Right cardiac atrium (tissue), 5 donors: ENCODE results near the gene MARK2. TPM values are rescaled to one million over a fixed set of nuclear protein-coding genes. Genes with fewer than 3 reads are reported as not detected.
A peak's percentile ranks its signal among the peaks of the same experiment; 100 is the strongest.

Experiments used
- ATAC-seq, 2 donors: fragments of 200-7000 bp; cut with Tn5 transposase; one replicate each; pipeline versions ENCODE4 v1.8.0 to v1.9.1; 2020; ENCODE audit warnings: moderate library complexity in 2 of 2, mild to moderate bottlenecking in 1 of 2
- DNase-seq, 3 donors: peaks; one replicate each; pipeline ENCODE4 v3.0.0-alpha.2; 2020
- H3K27ac ChIP-seq: one replicate; pipeline ENCODE4 v1.5.1; 2013; ENCODE audit warnings: mild to moderate bottlenecking, low read length, control low read depth, moderate library complexity
- H3K27me3 ChIP-seq: one replicate; pipeline ENCODE4 v1.6.1; 2013; ENCODE audit not compliant: control insufficient read depth, insufficient read depth
- H3K4me1 ChIP-seq: one replicate; pipeline ENCODE4 v1.6.1; 2013; ENCODE audit warnings: low read length; ENCODE audit not compliant: control insufficient read depth, insufficient read depth
- H3K4me3 ChIP-seq: one replicate; pipeline ENCODE4 v1.5.1; 2013; ENCODE audit warnings: low read length, control low read depth
- H3K9me3 ChIP-seq: one replicate; pipeline ENCODE4 v1.6.1; 2013; ENCODE audit warnings: low read length; ENCODE audit not compliant: control insufficient read depth
- WGBS: extraction: QIAGEN DNeasy Blood & Tissue Kit; methylation state at CpG from one replicate; pipeline ENCODE4 v1.1.7; 2013; 5-methylcytosine and 5-hydroxymethylcytosine counted together
- intact Hi-C, 4 donors: fragments of 100-400 bp; cut with DNase I; formaldehyde crosslinking; loops; one replicate each; pipeline versions ENCODE4 v1.11.0 to v1.14.0; 2022 to 2023
- polyA plus RNA-seq: library from polyadenylated mRNA; stranded (reverse); fragments of 200-250 nt; gene quantifications from one replicate; pipeline ENCODE4 v1.2.3, GENCODE V29; 2013
- total RNA-seq, 4 donors: library from RNA; stranded (reverse); fragmentation: NEBNext Ultra II Directional; extraction: Animal tissue kit (Norgen Biotek cat#: 25700); gene quantifications; one replicate each; pipeline ENCODE4 v1.2.1, GENCODE V29; 2021
- donor health status: healthy with polysubstance abuse.
- donor health status: DM: no; HTN: yes; CAD: no.
- donor health status: DM: no; HTN: no; CAD: no.
- donor health status: DM: no; HTN: yes; CAD: no; lungs with severe emphysema.
- donor health status: DM: yes; HTN: yes; CAD: no.

Gene MARK2
- total and polyA plus RNA-seq, 5 donors: 20.0 to 45.3 (median 40.6) TPM

GRCh38 chr11:63813035-63813562 lies 25.8 kb upstream of the MARK2 start, which contains the start of gene SPINDOC:
Gene SPINDOC, plus strand, starts transcription at chr11:63813456. Its CDS starts 231 bp downstream, at chr11:63813687.
- peak; percentile 94 to 95 for ATAC-seq
- DNase-seq: peak; percentile 83 to 94 (median 93)
- Histone ChIP-seq H3K27ac (peak within 1 kb of the TSS; percentile 51), H3K9me3 (no peaks in the 10 kb centered on the region), H3K4me3 (peak within 1 kb of the TSS; percentile 89), H3K27me3 (no peaks in the 10 kb centered on the region), H3K4me1 (no peaks in the 10 kb centered on the region)
- WGBS: under 1% methylated on average over 63 of the region's 65 CpGs
- intact Hi-C loops: loop anchor here in 1 of 4 donors (5.0 kb wide), 1 partner anchor 46 kb away; the partner anchor contains the start of gene ZFTA

DNA sequence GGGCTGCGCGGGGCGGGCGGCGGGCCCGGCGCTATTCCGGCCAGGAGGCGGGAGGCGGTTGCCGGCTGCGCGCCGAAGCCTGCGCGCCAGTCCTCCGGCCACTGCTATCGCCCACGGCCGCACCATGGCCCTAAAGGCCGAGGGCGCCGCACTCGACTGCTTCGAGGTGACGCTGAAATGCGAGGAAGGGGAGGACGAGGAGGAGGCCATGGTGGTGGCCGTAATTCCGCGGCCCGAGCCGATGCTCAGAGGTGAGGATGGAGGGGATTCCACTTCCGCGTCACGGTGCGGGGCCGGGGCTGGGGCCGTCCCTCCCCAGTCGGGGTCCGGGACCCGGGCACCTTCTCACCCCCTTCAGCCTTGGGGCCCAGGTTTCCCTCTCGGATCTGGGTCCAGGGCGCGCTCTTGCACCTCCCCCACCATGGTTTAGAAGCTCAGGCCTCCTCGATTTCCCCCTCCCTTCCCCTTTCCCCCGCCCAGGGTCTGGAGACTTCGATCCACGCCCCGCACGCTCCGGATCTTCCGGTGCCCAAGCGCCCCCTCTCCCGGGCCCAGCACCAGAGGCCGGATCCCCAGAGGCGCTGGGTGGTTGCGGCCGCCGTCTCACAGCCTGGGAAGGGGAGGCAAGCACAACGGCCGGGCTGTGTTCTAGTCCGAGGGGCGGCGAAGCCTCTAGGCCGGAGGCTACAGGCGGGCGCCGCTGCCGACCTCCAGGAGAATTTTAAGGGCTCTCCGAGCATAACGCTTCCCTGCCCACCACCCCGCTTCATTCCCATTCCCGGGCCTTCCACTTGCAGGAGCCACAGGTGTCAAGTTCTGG lies 25.1 kb upstream of the MARK2 start:
- Histone ChIP-seq H3K9me3 (no peaks in the 10 kb centered on the region), H3K27ac (peak overlapping the region; percentile 51), H3K4me1 (no peaks in the 10 kb centered on the region), H3K27me3 (no peaks in the 10 kb centered on the region), H3K4me3 (peak overlapping the region; percentile 89)
- WGBS: under 1% methylated on average over 74 of the region's 74 CpGs
- DNase-seq: peak; percentile 71 to 84 (median 82)
- ATAC-seq: peak; percentile 66 to 73
- intact Hi-C loops: loop anchor here in 1 of 4 donors (5.0 kb wide), 1 partner anchor 46 kb away; the partner anchor contains the start of gene ZFTA

- ATAC-seq: no peak
- H3K9me3 ChIP-seq: no peaks in the 10 kb centered on the region
- H3K4me3 ChIP-seq: peak overlapping the region; percentile 89
- intact Hi-C loops: loop anchor here in 1 of 4 donors (5.0 kb wide), 1 partner anchor 47 kb away; the partner anchor contains the start of gene ZFTA
- 12% methylated on average over 7 of the region's 7 CpGs for WGBS
- H3K27me3 ChIP-seq: no peaks in the 10 kb centered on the region
- no peak for DNase-seq
- no peaks in the 10 kb centered on the region for H3K4me1 ChIP-seq
- H3K27ac ChIP-seq: no peak overlapping the region
Measured at GRCh38 chr11:63814383-63814736, 24.6 kb upstream of the MARK2 start.

DNA sequence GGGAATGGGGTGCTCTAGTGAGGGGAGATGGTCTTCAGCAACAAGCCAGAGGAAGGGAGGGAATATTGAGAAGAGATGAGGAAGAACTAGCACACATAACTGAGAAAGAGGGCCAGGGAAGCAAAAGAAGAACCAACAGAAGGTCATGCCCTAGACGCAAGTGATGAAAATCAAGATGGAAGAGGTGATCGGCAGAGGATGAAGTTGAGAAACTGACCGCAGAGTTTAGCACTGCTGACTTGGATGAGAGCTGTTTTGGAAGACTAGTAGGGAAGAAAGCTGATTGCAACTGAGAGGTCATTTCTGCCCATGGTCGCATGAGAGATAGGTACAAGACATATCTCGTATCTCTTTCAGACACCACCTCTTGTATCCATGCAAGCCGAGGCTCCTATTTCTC lies 22.7 kb upstream of the MARK2 start:
- H3K4me3 ChIP-seq: no peak overlapping the region
- no peaks in the 10 kb centered on the region for H3K27me3 ChIP-seq

DNA sequence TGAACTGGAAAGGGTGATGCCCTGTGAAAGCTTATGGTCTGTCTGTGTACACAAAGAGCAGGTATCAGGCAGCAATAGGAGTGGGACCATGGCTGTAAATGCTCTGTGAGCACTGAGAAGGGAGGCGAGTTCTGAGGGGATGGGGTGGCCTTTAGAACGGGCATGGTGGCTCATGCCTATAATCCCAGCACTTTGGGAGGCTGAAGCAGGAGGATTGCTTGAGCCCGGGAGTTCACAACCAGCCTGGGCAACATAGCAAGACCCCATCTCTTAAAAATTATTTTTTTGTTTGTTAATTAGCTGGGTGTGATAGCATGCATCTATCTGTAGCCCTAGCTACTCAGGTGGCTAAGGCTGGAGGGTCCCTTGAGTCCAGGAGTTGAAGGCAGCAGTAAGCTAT lies 22.2 kb upstream of the MARK2 start:
- WGBS: 95% methylated on average over 3 of the region's 3 CpGs
- Histone ChIP-seq H3K9me3 (no peaks in the 10 kb centered on the region), H3K27me3 (no peaks in the 10 kb centered on the region), H3K4me3 (no peak overlapping the region), H3K27ac (no peak overlapping the region), H3K4me1 (no peaks in the 10 kb centered on the region)
- intact Hi-C loops: no loop called here
- ATAC-seq: no peak
- no peak for DNase-seq

More for the DNA sequence above, 22.7 kb upstream of the MARK2 start:
- no peak for DNase-seq
- Histone ChIP-seq H3K4me1 (no peaks in the 10 kb centered on the region), H3K27ac (no peak overlapping the region), H3K9me3 (no peaks in the 10 kb centered on the region)
- WGBS: 93% methylated on average over 6 of the region's 6 CpGs
- no peak for ATAC-seq
- intact Hi-C loops: no loop called here

GRCh38 chr11:63817758-63818498 lies 21.0 kb upstream of the MARK2 start:
- ATAC-seq: no peak
- Histone ChIP-seq H3K4me1 (no peaks in the 10 kb centered on the region), H3K27me3 (no peaks in the 10 kb centered on the region), H3K27ac (no peak overlapping the region), H3K9me3 (no peaks in the 10 kb centered on the region), H3K4me3 (no peak overlapping the region)
- WGBS: 88% methylated on average over 27 of the region's 27 CpGs
- no peak for DNase-seq
- intact Hi-C loops: no loop called here

DNA sequence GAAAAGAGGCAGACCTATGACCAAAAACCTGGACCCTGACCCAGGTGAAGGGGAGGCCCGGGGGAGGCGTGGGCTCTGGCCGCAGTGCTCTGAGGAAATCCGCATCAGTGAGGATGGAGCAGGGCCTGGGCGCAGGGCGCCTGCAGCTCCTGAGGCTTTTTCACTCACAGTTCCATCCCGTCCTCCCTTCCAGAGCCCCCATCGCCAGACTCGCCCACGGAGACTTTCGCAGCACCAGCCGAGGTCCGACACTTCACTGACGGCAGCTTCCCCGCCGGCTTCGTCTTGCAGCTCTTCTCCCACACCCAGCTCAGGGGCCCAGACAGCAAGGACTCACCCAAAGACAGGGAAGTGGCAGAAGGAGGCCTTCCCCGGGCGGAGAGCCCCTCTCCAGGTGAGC lies 20.3 kb upstream of the MARK2 start:
- ATAC-seq (no peak), DNase-seq (no peak)
- Histone ChIP-seq H3K27ac (no peak overlapping the region), H3K9me3 (no peaks in the 10 kb centered on the region), H3K4me1 (no peaks in the 10 kb centered on the region), H3K4me3 (no peak overlapping the region), H3K27me3 (no peaks in the 10 kb centered on the region)
- WGBS: 95% methylated on average over 19 of the region's 19 CpGs
- intact Hi-C loops: no loop called here

DNA sequence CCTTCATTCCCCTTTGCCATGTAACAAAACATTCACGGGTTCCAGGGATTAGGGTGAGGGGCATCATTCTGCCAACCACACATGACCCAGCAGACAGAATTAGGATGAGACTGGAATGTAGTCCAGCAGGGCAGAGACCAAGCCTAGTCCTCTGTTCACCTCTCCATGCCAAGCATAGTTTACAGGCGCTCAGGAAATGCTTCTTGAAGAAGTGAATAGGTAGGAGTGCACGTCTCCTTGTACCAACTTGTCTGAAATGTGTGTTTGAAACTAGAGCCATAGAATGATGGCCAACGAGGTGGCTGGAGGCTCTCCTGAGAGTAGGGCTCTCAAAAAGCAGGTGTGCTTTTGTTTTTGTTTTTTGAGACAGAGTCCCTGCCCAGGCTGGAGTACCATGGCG lies 17.5 kb upstream of the MARK2 start:
- no peaks in the 10 kb centered on the region for H3K27me3 ChIP-seq
- no peak overlapping the region for H3K27ac ChIP-seq
- intact Hi-C loops: no loop called here
- no peaks in the 10 kb centered on the region for H3K4me1 ChIP-seq
- DNase-seq: no peak
- ATAC-seq: no peak
- H3K9me3 ChIP-seq: no peaks in the 10 kb centered on the region
- no peak overlapping the region for H3K4me3 ChIP-seq
- 91% methylated on average over 5 of the region's 5 CpGs for WGBS

- intact Hi-C loops: no loop called here
- H3K9me3 ChIP-seq: no peaks in the 10 kb centered on the region
- DNase-seq: no peak
- ATAC-seq: peak in 1 of 2 donors; percentile 22
- no peak overlapping the region for H3K4me3 ChIP-seq
- H3K27me3 ChIP-seq: no peaks in the 10 kb centered on the region
- 81% methylated on average over 17 of the region's 17 CpGs for WGBS
- no peak overlapping the region for H3K27ac ChIP-seq
- H3K4me1 ChIP-seq: no peaks in the 10 kb centered on the region
Measured at GRCh38 chr11:63826471-63827190, 12.3 kb upstream of the MARK2 start.

DNA sequence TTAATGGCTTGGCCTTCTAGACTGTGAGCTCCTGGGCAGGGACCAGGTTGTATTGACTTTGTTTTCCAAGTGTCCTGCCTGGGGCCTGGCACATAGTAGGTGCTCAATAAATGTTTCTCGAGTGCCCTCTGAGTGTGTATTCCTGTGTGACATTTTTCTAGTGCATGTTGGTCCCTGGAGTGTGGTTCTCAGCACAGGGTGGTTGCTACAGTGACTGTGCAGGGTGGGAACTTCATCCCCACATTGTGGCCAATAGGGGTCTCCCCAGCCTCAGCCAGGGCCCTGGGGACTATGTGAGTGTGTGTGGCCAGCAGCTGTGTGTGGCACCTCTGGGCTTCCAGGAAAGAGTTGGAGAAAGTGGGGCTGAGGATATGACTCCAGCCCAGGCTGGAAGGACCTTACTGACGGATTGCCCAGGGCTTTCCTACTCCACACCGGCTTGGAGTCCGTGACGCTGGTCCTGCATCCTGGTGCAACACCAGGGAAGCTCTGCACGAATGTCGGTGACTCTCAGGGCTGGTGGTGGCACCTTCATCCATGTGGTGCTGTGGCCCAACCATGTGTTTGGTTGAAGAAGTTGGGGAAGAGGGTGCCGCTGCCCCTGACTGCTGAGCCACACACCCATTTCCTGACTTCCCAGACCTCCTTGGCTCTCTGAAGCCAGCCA lies 9.0 kb upstream of the MARK2 start:
- Histone ChIP-seq H3K9me3 (no peaks in the 10 kb centered on the region), H3K27me3 (no peaks in the 10 kb centered on the region), H3K4me3 (no peak overlapping the region), H3K27ac (no peak overlapping the region), H3K4me1 (no peaks in the 10 kb centered on the region)
- DNase-seq (no peak), ATAC-seq (peak; percentile 38 to 42)
- intact Hi-C loops: loop anchor here in 1 of 4 donors (10.0 kb wide), 1 partner anchor 325 kb away; no protein-coding TSS in a partner anchor
- WGBS: 81% methylated on average over 8 of the region's 8 CpGs
